ENCODE results near the gene GHDC. TPM values are rescaled to one million over a fixed set of nuclear protein-coding genes. Genes with fewer than 3 reads are reported as not detected.
"Not testable (repeated sequence)": the region's sequence is repeated elsewhere in the genome, so short reads cannot be mapped to it uniquely, and the experiment has no call there.

Gene GHDC
- 27.0 and 31.5 TPM in 2 replicates for total RNA-seq (2014; rRNA removed; shearing (Covaris generic))

GRCh38 chr17:42193969-42194899 is at the start of gene GHDC:
Gene GHDC (minus strand): TSS chr17:42194494. CDS start chr17:42193581, 913 bp downstream.
- peak; percentile 77 for DNase-seq (ENCODE audit: low spot score)

DNA sequence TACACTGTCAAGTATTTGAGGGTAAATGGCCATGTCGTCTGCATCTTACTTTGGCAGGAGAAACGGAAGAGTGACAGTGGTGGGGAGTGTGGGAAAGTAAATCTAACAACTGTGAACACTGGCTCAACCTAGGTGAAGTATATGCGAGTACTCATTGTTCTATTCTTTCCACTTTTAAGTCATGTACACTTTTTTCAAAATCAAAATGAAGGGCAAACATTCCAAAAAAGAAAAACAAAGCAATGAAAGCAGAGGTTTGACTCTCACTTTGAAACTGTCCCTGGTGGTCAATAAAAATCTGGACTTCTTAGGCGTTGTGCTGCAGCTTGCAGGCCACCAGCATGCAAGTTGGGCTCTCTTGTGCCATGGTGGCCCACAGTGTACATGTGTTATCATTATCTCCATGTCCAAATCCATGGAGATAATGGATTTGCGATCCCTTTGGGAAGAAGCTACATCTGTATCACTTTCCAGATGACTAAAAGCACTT is 49.2 kb upstream of the GHDC start:
- no peak for DNase-seq (ENCODE audit: low spot score)

GRCh38 chr17:42241871-42242270 is 47.6 kb upstream of the GHDC start:
- DNase-seq (ENCODE audit: low spot score): no peak

DNA sequence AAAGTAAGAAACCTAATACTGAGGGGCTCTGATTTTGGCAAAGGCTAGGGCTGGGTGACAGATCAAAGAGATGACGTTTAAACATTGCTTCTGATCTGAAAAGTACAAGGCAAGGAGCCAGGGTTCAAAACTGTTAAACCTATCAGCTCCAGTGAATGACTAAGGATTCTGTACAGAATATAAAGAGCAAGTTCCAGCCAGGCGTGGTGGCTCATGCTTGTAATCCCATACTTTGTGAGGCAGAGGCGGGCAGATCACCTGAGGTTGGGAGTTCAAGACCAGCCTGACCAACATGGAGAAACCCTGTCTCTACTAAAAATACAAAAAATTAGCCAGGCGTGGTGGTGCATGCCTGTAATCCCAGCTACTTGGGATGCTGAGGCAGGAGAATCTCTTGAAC is 46.6 kb upstream of the GHDC start:
- not testable (repeated sequence) for DNase-seq (ENCODE audit: low spot score)

DNA sequence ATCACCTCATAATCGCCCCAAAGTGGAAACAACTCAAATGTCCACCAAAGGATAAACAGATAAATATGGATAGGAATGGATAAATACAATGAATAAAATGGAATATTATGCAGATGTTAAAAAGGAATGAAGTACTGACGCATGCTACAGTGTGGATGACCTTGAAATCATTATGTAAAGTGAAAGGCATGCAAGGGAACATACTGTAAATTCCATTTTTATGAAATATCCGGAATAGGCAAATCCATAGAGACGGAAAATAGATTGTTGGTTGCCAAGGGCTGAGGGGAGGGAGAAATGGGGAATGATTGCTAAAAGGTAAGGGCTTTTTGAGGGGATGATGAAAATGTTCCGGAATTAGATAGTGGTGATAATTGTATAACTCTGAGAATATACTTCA is 45.9 kb upstream of the GHDC start:
- no peak for DNase-seq (ENCODE audit: low spot score)

GRCh38 chr17:42239576-42239975 is 45.3 kb upstream of the GHDC start:
- DNase-seq (ENCODE audit: low spot score): not testable (repeated sequence)

DNA sequence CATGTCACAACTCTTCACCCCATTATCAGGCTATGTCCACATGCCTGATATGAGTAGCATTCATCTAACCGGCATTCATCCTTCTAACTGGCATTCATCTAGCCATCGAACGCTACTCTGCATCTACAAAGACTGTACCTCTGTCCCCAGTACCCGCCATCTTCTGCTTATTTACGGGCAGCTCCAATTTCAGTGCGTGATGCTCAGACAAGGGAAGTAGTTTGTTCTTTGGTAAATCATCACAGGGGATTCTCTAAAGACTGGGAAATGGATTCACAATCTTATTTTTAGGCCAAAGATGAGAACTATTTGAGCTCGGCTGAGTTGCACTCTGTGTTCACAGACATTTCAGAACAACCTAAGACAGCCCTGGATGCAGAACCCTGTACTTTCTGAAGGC is 42.5 kb upstream of the GHDC start:
- DNase-seq (ENCODE audit: low spot score): no peak

DNA sequence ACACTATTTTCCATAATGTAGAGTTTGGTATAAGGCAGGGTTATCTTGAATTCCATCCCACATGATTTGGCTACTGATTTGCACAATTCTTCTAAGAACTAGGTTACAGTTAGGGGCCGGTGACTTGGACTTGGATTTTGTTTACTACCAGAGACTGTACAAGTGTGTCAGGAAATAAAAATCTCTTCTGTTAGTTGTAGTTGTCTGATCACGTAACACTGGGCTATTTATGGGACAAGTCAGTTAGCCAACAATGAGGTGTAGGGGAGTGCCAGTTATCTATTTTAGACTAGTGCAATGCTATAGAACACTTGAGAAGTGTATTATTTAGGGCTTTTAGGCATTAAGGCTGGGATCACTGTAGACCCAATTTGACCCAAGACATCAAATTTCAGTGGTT is 39.7 kb upstream of the GHDC start:
- DNase-seq (ENCODE audit: low spot score): no peak

DNA sequence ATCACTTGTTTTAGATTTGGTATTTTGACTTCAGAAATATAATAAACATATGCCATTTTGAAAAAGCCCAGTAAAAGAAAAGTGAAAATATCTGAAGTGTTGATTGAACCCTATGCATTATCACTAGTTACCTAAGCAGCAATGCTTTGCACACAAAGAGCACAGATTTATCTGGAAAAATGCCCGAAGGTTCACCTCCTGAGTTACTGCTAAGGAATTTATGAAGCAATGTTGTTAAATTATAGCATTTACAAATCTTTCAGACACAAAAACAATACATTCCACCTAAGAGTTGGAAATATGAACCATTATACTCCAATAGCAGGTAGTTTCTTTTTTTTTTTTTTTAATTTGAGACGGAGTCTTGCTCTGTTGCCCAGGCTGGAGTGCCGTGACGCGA is 38.9 kb upstream of the GHDC start:
- peak; percentile 54 for DNase-seq (ENCODE audit: low spot score)

- no peak for DNase-seq (ENCODE audit: low spot score)
Observed at GRCh38 chr17:42230225-42230624, 35.9 kb upstream of the GHDC start.

DNA sequence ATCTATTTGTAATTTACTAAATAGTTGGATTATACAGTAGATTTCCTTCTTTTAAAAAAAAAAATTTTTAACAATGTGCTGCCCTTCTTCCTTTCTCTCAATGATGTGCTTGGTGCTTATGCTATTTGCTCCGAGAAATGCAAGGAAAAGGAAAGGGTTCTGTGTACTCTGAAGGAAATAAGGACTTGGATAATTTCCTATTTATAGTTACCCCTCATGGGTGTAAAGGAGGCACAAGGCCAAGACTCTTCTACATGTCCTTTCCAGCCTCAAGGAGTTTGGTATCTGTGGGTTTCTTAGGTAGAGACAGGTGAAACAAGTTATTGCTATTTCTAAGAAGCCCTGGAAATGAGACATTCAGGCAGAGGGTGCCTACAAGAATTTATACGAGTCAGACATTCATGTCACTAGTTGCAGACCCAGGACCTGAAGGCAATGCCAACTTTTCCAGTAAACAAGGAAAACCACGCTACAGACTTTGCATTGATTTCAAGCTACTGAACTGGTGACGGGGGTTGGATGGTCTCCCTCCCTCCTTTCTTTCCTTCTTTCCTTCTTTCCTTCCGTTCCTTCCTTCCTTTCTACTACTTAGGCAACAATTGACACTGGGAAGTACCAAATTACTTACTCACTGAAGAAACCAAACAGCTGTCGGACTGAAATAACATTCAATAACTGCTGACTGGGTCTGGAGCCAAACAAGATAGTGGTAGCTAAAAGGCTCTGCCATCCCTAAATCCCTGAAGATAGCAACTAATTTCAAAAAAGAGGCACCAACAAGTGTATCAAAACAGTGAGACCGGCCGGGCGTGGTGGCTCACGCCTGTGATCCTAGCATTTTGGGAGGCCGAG is 33.8 kb upstream of the GHDC start:
- DNase-seq (ENCODE audit: low spot score): no peak

DNA sequence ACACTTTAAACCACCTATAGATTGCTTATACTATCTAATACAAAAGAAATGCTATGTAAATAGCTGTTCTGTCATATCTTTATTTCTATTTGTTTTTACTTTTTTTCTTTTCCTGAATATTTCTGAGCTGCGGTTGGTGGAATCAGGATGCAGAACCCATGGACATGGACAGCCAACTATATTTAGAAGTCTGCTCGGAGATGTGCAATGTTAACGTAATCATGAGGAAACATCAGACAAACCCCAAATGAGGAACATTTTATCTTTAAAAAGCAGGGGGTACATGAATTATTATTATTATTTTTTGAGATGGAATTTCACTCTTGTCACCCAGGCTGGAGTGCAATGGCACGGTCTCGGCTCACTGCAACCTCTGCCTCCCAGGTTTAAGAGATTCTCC is 31.4 kb upstream of the GHDC start:
- DNase-seq (ENCODE audit: low spot score): no peak

GRCh38 chr17:42224651-42225050 is 30.4 kb upstream of the GHDC start:
- no peak for DNase-seq (ENCODE audit: low spot score)

DNA sequence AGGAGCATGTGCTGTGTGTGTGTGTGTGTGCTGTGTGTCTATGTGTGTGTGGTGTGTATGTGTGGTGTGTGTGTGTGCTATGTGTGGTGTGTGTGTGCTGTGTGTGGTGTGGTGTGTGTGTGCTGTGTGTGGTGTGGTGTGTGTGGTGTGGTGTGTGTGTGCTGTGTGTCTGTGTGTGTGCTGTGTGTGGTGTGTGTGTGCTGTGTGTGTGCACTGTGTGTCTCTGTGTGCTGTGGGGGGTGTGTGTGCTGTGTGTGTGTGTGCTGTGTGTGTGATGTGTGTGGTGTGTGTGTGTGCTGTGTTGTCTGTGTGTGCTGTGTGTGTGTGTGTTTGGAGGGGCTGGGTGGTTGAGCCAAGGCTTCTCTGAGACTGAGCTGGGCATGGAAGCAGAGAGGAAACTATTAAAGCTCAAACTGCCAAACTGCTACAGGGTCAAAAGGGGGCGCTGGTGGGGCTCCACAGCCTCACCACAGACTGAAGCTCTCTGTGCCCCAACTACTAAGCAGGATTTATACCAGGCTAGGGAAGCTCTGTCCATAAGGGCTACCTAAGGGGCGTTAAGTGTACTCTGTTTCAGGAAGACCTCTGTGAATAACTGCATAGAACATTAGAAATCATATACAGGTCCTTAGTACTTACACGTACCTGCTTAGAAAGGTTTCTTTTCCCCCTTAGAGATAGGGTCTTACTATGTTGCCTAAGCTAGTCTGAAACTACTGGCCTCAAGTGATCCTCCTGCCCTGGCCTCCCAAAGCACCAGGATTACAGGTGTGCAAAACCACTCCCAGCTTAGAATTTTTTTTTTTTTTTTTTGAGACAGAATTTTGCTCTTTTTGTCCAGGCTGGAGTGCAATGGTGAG is 27.8 kb upstream of the GHDC start:
- DNase-seq (ENCODE audit: low spot score): peak; percentile 66

GRCh38 chr17:42219280-42219679 is 25.0 kb upstream of the GHDC start:
- DNase-seq (ENCODE audit: low spot score): not testable (repeated sequence)

DNA sequence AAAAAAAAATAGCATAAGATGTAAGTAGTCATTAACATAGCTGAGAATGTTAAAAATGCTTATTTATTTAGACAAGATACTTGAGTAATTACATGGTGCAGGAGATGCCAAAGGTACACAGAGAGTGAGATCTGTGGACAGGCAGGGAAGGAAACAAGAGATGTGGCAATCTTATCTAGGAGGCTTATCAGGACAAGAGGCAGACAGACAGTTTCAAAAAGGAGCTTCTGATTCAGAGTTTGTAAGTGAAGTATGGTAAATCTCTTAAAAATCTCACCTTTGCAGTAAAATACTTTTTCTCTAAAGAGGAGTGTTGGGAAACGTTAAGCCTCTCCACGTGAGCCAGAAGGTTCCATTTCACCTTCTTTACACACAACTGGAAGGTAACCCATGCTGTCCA is 19.9 kb upstream of the GHDC start:
- no peak for DNase-seq (ENCODE audit: low spot score)

GRCh38 chr17:42212382-42212781 is 18.1 kb upstream of the GHDC start:
- DNase-seq (ENCODE audit: low spot score): no peak

DNA sequence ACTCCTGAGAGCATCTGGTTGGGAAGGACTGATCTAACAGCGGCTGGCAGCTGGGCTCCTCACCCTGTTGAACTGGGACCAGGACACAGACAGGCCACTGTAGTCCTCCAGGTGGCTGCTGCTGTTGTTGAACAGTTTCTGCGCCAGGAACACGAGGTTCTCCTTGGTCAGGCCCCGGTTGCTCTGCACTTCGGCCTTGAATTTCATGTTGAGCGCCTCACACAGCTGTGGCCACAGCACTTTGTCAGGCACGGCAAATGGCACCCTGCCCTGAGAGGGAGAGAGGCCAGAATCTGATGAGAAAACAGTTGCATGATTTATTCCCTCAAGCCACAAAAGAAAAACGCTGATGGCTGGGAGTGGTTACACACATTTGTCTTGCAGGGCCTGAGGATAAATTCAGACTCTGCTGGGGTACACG is 17.6 kb upstream of the GHDC start:
- not testable (repeated sequence) for DNase-seq (ENCODE audit: low spot score)

DNA sequence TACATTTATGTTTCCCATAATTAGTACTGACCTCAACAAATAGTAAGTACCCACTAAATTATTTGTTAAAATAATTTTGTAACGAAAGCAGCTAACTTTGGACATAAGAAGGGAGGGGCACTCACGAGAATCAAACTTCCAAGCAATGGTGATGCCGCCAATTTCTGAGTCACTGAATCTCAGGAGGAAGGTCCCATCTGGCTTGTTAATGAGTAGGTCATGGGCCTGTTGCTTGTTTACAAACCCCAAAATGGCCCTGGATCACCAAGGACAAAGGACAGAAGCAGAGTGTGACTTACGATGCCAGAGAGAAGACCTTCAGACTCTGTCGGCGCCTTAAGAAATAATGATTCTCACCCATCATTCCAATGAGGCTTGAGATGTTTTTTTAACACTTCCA is 15.8 kb upstream of the GHDC start:
- no peak for DNase-seq (ENCODE audit: low spot score)

DNA sequence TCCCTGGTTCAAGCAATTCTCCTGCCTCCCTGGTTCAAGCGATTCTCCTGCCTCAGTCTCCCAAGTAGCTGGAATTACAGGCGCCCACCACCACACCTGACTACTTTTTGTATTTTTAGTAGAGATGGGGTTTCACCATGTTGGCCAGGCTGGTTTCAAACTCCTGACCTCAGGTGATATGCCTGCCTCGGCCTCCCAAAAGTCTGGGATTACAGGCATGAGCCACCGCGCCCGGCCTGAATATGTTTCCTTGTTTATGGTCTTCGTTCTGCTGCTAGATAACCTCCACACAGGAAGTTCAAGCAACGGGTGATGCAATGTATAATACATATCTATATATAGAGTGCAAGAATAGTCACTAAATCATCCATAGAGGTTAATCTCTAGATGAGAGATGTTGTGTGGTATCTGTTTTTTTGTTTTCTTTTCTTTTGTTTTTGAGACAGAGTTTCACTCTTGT is 11.9 kb upstream of the GHDC start:
- DNase-seq (ENCODE audit: low spot score): not testable (repeated sequence)

DNA sequence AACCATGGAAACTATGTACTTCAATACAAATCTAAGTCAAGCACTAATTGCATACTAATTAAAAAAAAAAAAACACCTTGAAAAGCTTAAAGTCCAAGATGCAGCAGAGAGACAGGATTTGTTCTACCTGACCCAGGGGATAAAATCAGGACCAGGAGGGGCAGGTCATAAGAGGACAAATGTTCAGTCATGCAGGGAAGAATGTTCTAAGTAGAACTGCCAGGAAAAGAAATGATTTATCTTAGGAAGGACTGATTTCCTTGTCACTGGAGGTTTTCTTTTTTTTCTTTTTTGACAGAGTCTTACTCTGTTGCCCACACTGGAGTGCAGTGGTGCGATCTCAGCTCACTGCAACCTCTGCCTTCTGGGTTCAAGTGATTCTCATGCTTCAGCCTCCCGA is 9.1 kb upstream of the GHDC start:
- DNase-seq (ENCODE audit: low spot score): no peak
